ENCODE data around the gene VSNL1.

Gene VSNL1

DNA sequence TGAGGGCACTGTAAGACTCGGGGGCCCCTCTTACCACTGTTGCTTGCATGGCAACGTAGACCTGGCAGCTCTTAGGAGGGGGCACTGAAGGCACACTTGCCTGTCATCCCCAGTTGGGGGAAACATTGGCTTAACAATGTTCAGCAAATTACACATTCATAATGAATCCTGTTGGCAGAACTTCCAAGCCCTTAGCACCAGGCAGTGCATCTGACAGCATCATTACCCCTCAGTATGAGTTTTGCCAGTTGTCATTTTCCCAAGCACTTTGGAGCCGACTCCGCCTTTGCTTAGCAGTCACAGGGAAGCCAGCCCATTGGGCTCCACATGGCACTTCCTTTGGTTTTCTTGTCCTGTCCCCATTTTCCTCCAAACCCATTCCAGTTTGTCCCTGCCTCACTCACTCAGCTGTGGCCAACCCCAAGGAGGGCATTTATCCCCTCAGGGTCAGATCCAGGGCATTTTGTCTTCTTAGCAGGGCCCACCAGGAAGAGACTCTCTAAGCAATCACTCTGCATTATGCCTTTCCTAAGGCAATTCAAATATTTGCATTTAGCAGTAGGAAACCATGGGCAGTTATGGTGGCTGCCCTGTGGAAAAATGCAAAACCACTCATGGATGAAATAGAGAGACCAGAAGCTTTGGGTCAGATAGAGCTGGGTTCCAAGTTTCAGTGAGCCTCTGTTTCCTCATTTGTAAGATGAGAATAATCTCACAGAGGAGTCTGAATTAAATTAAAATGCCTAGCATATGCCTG, 73.9 kb downstream of the VSNL1 start:
- no peak for DNase-seq (ENCODE audit: low read depth)

DNA sequence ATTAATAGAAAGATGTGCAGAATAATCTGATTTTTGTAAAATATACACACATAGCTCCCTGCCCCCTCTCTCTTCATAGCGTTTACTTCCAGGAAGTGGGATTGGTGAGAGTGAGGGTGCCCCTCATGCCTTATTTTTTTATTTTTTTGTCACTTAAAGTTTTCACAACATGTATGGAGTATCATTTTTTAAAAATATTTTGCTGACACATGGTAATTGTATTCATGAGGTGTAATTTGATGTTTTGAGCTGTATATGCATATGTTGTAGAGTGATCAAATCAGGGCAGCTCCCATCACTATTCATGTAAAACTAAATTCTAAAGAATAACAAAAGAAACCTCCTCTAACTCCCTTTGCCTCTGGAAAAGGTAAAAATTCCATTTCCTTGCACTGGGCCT, 74.7 kb downstream of the VSNL1 start:
- no peak for DNase-seq (ENCODE audit: low read depth)

DNA sequence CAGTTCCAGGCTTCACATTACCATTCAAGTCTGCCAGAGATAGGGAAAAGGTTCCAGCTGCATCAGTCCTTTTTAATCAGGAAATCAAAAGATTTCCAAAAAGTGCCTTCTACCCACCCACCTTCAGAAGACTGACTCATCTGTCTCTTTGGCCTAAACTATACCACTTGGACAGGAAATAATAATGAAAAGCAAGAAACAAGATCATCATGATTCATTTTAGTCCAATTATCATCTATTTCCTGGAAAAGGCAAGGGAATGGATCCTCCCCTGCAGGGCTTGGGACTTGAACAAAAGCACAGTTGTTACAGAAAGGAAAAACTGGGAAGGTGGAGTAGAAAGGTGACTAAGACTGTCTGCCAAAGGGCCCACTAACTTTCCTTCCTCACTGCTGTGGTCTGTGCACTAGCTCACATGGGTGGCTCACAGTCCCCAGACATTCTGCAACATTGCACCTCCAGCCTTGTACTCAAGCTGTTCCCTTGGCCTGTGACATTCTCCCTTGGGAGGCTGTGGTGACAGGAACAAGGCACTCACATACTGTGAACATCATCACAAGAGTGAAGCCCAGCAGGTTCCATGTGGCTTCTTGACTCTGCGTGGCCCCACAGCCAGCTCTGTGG, 75.3 kb downstream of the VSNL1 start:
- DNase-seq (ENCODE audit: low read depth), result no peak

DNA sequence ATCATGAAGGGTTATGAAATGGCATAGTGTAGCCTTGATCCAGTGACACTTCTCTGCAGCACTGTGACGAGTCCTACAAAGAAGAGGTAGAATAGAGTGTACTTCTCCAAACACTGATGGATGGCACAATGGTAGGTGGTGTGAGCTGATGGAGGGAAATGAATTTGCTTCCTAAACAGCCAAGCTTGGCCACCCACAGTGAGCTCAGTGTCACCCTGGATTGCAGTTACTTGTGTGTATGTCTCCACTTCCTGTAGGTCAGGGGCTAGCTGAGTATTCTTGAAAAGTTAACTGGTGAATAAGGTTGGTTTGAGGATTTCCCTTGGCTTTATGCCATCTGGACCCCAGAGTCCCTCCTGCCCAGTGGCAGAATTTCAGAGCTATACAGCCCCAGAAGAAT, 75.9 kb downstream of the VSNL1 start:
- no peak for DNase-seq (ENCODE audit: low read depth)

DNA sequence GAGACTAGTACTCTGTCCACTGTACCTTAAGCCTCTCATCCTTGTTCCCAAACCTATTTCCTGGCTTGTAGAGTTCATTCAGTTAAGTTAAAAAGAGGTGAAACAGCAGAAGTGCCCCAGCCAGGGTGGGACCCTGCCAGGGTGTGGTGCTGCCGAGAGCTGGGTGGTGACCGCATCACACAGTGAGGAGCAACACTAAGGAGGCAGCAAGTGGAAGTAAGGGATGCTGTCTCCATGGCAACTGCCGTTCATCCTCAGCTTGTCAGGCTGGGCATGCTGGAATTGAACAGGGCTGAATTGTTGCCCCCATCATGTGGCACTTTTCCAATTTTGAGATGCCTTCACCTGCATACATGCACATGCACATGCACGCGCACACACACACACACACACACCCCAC, 77.0 kb downstream of the VSNL1 start:
- DNase-seq (ENCODE audit: low read depth), result no peak

DNA sequence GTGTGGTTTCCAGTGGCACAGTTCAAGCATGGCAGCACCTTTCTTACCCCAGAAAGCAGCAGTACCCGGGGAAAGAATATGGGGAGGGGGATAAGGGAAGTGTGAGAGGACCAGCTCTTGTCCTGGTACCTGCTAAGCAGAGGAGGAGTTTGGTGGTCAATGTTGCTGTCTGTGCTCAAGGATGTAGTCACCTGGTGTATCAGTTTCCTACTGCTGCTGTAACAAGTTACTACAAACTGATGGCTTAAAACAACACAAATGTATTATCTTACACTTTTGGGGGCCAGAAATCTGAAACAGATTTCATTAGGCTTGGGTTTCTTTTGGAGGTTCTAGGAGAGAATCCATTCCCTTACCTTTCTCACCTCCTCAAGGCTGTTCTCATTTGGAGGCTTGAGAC, 77.5 kb downstream of the VSNL1 start:
- DNase-seq (ENCODE audit: low read depth), result no peak

DNA sequence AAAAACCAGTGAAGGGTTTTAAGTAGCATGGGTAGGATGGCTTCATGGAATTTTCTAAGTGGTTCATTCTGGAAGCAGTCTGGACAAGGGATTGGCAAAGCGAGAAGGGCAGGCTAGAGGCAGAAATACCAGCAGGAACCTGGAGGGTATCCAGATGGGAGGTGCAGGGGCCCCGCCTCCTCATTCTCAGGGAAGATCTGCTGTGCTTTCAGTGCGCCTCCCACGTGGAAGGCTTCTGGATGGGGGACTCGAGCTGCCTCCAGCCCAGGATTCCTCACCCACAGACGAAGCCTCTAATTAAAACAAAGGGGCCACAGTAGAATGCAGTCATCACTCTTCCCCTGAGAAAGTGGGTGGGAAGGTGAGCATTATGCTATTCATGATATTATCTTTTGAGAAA, 79.8 kb downstream of the VSNL1 start:
- peak; percentile 21 for DNase-seq (ENCODE audit: low read depth)

DNA sequence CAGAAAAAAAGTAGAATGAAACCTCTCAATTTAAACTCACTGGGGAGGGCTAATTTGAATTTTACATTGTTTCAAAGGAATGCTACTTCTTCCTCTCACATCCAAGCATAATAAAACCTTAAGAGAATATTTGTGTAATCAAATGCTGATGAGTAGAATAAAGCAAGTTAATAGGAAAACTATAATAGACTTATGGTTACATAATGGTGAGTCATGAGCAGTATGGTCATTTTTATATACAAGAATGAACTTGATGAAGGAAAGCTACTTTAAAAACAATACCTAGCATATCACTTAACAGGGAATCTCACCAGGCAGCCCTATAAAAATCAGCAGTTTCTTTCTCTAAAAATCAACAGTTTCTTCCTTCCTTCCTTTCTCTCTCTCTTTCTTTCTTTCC, 80.3 kb downstream of the VSNL1 start:
- DNase-seq (ENCODE audit: low read depth), result peak; percentile 19

DNA sequence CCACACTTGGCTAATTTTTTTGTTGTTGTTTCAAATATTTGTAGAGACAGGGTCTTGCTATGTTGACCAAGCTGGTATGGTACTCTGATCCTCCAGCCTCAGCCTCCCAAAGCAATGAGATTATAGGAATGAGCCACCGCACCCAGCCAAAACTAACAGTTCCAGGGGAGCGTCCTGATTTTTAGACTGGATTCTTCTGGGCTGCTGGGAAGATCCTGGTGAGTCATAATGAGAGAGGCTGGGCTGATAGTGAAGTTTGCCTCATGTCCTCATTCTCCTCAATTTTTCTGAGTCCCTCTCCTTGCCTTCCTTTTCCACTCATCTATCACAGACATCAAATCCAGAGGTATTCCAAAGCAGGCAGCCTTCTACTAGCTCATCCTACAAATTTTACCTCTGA, 81.3 kb downstream of the VSNL1 start:
- peak; percentile 13 for DNase-seq (ENCODE audit: low read depth)

DNA sequence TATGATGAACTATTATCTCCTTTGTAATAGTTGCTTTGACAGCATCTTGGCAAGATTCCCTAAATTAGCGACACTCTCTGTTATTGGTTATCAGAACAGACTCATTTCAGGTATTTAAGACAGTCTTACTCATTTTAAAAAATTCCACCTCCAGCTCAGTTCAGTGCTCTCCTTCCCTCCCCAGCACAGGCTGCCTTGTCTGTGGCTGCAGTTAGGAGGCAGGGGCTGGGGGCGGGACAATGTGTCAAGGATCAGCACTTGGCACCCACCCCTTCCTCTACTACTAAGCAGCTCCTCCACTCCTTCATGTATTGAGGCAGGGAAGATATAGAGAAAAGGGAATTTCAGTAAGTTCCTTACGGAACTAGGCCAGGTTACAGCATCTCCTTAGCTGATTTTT, 85.0 kb downstream of the VSNL1 start:
- no peak for DNase-seq (ENCODE audit: low read depth)

DNA sequence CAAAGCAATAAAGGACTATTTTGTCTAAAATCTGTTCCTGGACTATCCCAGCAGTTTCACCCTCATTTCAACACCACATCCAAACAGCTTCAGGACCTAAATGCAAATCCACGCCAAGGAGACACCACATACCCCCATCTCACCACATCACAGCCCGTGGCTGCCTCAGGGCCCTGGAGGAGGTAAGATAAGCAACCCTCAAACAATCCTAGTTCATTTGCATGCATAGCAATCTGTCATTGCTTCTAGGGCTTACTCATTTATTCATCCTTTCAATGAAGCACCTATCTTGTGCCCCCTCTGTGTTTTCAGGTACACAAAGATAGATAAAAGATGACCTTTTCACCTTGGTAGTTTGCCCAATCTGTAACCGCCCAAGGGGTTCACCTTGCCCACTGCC, 86.5 kb downstream of the VSNL1 start:
- no peak for DNase-seq (ENCODE audit: low read depth)

DNA sequence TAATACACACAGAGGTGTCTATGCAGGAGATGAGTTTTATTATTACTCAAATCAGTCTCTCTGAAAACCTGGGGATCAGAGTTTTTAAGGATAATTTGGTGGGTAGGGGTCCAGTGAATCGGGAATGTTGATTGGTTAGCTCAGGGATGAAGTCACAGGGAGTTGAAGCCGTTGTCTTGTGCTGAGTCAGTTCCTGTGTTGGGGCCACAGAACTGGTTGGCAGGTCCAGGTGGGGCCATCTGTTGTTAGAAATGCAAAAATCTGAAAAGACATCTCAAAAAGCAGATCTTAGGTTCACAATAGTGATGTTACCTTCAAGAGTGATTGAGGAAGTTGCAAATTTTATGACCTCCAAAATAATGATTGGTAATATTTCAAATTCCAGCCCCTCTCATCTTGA, 86.9 kb downstream of the VSNL1 start:
- DNase-seq (ENCODE audit: low read depth), result no peak

DNA sequence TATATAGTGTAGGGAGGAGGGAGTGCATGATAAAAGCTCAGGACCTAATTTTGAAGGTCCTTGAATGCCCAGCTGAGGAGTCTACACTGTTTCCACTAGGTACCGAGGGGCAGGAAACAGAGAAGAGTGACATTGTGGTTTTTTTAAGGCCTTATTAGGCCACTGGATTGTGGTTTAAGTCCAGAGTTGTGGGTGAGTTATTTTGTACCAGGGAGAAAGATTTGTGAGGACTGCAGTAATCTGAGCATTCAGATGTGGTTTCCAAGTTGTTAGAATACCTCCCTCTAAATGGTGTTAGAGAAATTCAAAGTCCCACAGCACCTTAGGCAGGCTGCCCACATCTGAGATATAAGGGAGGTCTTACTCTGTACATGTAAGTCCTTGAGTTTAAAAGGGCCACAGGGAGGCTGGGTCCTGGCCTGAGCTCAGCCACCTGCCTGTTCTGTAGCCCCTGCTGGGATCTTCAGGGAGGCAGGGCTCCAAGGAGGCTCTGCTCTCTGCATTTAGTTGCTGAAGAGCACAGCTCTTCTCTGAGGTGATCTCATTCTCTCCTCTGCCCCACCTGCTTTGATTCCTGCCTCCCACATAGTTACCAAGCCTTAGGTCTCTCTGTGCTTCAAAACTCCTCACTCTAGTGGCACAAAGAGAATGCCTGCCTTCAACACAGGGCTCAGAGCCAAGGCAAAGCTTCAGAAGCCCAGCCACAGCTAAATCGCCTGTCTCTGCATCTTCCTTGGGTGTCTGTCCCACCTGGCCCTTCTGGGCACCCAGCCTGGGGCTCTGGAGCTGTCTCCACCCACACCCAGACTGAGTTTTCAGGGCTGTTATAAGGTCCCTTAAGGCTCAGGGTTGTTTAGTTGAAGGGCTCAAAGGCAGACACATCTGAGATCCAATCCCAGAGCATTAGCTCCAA, 88.1 kb downstream of the VSNL1 start:
- peak; percentile 46 for DNase-seq (ENCODE audit: low read depth)

DNA sequence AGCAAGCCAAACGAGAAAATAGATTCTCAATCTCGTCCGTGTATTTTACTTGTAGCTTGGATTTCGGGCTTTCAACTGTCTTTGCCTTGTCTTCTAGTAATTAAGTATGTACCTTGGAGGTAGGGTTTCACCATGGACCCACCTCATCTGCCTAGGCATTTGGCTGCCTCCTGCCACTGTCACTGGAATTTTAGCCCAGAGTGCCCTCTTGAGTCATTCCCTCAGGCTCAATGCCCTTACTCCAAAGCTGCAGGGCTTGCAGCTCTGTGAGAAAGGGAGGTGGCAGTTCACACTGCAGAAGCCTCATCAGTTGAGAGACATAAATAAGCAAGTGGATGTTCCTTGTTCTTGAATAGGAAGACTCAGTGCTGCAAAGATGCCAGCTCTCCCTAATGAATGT, 89.6 kb downstream of the VSNL1 start:
- DNase-seq (ENCODE audit: low read depth), result no peak

DNA sequence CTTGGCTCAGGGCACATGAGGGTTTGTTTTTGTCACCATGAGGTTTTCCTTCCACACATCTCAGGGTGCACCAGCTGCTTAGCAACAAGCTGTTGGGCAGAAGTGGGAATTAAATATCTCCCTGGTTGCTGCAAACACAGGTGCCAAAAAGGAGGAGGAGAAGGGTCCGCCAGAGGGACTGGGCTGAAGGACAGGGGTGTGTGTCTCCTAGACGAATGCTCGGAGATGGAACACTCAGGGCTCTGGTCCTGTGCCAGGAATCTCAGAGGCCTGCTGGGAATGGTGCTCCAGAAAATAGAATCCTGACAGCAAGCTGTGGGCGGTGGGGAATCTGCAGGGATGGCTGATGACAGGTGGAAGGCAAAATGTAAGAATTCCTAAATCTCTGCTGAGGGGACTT, 94.5 kb downstream of the VSNL1 start:
- no peak for DNase-seq (ENCODE audit: low read depth)

DNA sequence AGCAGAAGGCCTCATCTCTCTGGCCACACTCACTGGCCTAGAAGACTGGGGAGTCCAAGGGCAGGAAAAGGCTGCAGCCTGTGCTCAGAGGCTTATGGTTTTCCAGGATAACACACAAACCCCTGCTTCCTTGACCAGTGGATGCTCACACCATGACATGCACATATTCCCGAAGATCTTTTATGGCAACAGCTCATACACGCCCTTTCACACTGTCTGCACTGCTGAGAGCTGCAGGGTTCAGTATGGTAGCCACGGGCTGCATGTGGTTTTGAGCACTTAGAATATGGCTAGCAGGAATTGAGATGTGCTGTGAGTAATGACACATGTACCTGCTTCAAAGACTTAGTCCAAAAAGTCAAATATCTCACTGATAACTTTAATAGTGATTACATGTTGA, 95.8 kb downstream of the VSNL1 start:
- no peak for DNase-seq (ENCODE audit: low read depth)

DNA sequence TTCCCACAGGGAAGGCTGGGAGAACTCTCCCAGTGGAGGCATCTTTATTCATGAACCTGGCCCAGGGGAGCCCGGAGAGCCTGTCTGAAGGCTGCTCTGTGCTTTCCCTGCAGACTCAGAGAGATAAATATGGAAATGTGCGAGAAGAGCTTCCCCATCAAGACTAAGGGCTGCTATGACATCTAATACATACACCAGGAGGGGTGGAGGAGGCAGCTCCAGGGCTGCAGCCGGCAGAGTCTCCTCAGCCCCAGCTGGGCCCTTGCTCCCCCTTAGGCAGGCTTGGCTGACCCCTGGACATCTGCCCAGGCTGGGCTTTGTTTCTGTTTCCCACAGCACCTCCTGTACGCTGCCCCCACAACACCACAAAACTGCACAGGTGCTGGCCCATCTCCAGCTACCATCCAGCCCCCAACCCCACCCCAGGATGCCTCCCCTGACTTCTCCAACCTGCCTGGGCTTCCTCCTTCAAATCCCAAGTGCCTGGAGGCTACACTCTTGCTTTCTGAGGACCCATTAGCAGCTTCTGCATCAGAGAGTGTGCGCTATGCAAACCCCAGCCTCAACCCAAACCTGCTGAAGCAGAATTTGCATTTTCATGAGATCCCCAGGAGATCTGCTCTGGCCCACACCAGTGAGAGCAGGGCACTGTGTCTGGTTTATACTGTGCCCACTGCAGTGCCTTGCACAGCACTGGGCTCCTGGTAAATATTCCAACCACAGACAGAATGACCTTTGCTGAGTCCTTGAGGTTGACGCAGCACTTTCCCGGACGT, 96.8 kb downstream of the VSNL1 start:
- DNase-seq (ENCODE audit: low read depth), result no peak

DNA sequence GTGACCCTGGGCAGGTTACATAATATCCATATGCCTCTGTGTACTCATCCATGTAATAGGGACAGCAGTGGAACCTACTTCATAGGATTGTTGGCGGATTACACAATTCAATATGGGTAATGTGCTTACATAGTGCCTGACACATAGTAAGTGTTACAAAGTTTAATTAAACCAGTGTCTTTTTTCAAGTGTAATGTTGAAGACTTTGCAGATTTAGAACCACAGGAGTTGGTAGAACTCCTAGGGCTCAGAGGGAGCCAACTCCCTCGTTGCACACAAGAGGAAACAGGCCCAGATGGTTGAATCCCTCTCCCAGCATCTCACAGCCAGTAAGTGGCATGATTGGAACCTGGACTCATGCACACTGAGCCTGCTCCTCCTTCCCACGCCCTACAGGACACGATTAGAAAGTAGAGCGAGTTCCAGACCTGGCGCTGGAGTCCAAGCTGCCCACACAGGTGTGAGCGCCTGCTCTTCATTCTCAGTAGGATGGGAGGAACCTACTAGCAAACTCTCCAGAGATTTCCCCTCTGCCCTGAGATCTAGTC, 97.8 kb downstream of the VSNL1 start:
- DNase-seq (ENCODE audit: low read depth), result no peak

DNA sequence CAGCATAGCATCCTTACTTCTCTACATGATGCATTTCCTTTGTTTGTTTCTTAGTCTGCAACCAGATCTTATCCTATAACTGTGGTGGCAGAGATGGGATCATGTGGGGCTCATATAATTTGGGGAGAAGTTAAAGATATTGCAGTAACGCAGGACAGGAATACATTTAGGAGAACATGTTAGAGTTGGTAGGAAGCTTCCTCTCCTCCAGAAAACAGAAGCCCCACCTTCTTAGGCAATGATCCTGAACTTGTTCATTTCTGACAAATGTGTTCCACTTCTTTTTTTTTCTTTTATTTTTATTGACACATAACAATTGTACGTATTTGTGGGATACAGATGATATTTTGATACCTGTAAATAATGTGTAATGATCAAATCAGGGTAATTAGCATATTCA, 99.9 kb downstream of the VSNL1 start:
- DNase-seq (ENCODE audit: low read depth), result no peak

DNA sequence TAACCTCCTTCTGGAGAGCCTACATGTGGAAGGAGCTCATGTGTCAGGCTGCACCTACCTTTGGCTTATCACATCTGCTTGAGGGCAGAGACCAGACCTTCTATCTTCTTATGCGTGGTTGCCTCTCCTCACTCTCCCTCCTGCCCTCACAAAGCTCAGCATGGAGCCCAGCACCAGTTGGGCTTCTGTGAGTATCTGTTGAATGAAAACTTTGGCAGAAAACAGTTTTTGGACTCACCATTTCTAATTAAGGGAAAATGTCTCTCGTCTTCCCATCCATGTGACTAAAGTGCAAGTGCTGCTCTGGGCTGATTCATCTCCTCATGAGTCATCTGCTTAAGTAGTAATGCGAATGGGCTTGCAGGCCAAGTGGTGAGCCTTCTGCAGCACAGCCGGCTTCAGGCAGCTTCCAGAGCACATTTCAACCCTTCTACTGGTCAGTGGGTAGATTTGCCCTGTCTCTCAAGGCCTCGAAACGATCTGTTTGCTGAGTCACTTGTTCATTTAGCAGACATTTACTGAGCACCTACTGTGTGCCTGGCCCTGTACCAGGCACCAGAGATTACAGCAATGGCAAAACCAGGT, 102.6 kb downstream of the VSNL1 start:
- DNase-seq (ENCODE audit: low read depth), result peak; percentile 95

DNA sequence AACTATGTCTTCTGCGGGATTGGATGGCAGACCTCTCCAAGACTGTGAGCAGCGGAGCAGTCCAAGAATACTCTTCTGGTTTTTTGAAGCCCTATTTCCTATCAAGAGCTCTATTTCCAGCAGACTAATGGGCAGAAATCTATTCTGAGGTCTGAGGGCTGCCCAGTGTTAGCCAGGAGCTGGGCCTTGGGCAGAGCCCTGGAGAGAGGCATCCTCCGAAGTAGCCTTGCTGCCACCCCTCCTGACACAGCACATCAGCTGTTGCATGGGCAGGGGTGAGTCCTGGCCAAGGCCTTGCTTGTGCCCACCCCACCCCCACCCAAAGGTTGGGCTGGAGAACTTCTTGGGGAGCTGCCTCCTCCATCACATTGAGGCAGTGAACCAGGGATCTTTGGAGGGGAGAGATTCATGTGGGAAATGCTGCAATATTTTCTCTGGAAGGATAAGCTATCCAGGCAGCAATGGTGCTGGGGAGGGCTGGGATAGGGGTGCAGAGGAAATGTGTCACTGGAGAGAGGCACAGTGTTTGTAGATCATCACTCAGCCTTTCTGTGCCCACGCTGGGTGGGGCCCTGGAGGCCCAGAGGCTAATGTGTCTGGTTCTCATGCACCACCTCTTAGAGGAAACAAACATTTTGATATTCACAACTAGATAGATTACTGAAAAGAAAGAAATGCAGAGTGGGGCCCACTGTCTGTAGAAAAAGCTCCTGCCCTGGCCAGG, 104.7 kb downstream of the VSNL1 start:
- DNase-seq (ENCODE audit: low read depth), result no peak
